Pancreas (tissue), 10 donors: ENCODE measurements around the gene ANKRD44. TPM values are rescaled to one million over a fixed set of nuclear protein-coding genes. Genes with fewer than 3 reads are reported as not detected.

Source experiments
- ATAC-seq, 4 donors: fragments of 200-7000 bp; cut with Tn5 transposase; one replicate each; pipeline versions ENCODE4 v1.8.0 to v1.9.1; 2020; ENCODE audit warnings: mild to moderate bottlenecking in 4 of 4, moderate library complexity in 4 of 4
- DNase-seq, 6 donors: peaks; one replicate each; pipeline ENCODE4 v3.0.0-alpha.2; 2020
- FAIRE-seq: peaks from 2 replicates; lab custom pipeline; 2012; peaks lifted over from hg19 to GRCh38; lab: Jason Lieb, UNC
- H3K27ac ChIP-seq, 4 donors: fragments of 200-600 bp; sonication (generic); 1 replicate in 3 of 4; 2 replicates in 1 of 4; pipeline versions ENCODE4 v1.5.0 to v1.8.0; 2020
- H3K27me3 ChIP-seq, 4 donors: fragments of 200-600 bp; one replicate each; pipeline ENCODE4 v1.8.0; 2021
- H3K36me3 ChIP-seq, 3 donors: fragments of 200-600 bp; sonication (generic) in 1 of 3; one replicate each; pipeline versions ENCODE4 v1.5.0 to v1.8.0; 2020 to 2021
- H3K4me1 ChIP-seq, 3 donors: fragments of 200-600 bp; one replicate each; pipeline ENCODE4 v1.8.0; 2021
- H3K4me3 ChIP-seq, 4 donors: fragments of 200-600 bp; sonication (generic) in 2 of 4; one replicate each; pipeline versions ENCODE4 v1.5.0 to v1.8.0; 2020 to 2021
- H3K9me3 ChIP-seq, 4 donors: fragments of 200-600 bp; one replicate each; pipeline ENCODE4 v1.8.0; 2021
- WGBS, 2 donors: extraction: QIAGEN DNeasy Blood & Tissue Kit; methylation state at CpG; one replicate each; pipeline ENCODE4 v1.1.7; 2013; 5-methylcytosine and 5-hydroxymethylcytosine counted together
- intact Hi-C, 3 donors: fragments of 100-400 bp; cut with DNase I; formaldehyde crosslinking; loops; one replicate each; pipeline versions ENCODE4 v1.11.1 to v1.14.2; 2022
- polyA plus RNA-seq, 2 donors: library from polyadenylated mRNA; stranded (reverse); fragments of 200-250 nt; gene quantifications; one replicate each; pipeline ENCODE4 v1.2.3, GENCODE V29; 2013
- total RNA-seq, 6 donors: library from RNA; stranded (reverse); fragmentation: NEBNext Ultra II Directional in 4 of 6; extraction: Animal tissue kit (Norgen Biotek cat#: 25700) in 4 of 6; gene quantifications; one replicate each; pipeline versions ENCODE4 v1.2.1 to v1.2.4, GENCODE V29; 2021 to 2023
- TF ChIP-seq, protein P1 (sequence below), 4 donors: fragments of 200-600 bp; sonication (generic) in 3 of 4; IDR thresholded peaks; one replicate each; pipeline versions ENCODE4 v1.5.0 to v1.8.0; 2021; ENCODE audit warnings: antibody characterized with exemption in 4 of 4
- donor health status: healthy with polysubstance abuse.
- donor health status: DM: no; HTN: no; CAD: no; lungs with moderate emphysema.
- donor health status: DM: no; HTN: no; CAD: no.
- donor health status: control.
- donor health status: control.
- donor health status: Bipolar disorder and iron deficiency.
- donor health status: DM: yes; HTN: yes; CAD: no.
- donor health status: DM: no; HTN: no; CAD: no.
- donor health status: DM: no; HTN: no; CAD: no.
- donor health status: DM: yes; HTN: yes; CAD: no.

ANKRD44 gene
- total and polyA plus RNA-seq, 8 donors: 1.9 to 12.5 (median 7.7) TPM

GRCh38 chr2:197274937-197275336 is 35.6 kb downstream of the ANKRD44 start:
- H3K36me3 ChIP-seq: no peaks in the 10 kb centered on the region
- 97 to 98% methylated on average over 3 of the region's 3 CpGs for WGBS, 2 donors
- ATAC-seq: no peak
- no peak for FAIRE-seq
- intact Hi-C loops: no loop called here
- no peaks in the 10 kb centered on the region for H3K9me3 ChIP-seq
- no peak overlapping the region for H3K4me3 ChIP-seq
- TF ChIP-seq, protein P1, sequence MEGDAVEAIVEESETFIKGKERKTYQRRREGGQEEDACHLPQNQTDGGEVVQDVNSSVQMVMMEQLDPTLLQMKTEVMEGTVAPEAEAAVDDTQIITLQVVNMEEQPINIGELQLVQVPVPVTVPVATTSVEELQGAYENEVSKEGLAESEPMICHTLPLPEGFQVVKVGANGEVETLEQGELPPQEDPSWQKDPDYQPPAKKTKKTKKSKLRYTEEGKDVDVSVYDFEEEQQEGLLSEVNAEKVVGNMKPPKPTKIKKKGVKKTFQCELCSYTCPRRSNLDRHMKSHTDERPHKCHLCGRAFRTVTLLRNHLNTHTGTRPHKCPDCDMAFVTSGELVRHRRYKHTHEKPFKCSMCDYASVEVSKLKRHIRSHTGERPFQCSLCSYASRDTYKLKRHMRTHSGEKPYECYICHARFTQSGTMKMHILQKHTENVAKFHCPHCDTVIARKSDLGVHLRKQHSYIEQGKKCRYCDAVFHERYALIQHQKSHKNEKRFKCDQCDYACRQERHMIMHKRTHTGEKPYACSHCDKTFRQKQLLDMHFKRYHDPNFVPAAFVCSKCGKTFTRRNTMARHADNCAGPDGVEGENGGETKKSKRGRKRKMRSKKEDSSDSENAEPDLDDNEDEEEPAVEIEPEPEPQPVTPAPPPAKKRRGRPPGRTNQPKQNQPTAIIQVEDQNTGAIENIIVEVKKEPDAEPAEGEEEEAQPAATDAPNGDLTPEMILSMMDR (IDR thresholded peaks at IDR 0.05): no peak
- no peak for DNase-seq
- peaks cover 3 to 5% (median 4%) of the 10 kb centered on the region in 3 donors for H3K4me1 ChIP-seq
- H3K27ac ChIP-seq: no peak overlapping the region
- H3K27me3 ChIP-seq: no peaks in the 10 kb centered on the region

- DNase-seq (no peak), ATAC-seq (no peak), FAIRE-seq (no peak)
- no peak overlapping the region for H3K4me3 ChIP-seq
- H3K27ac ChIP-seq: no peak overlapping the region
- peaks cover 3 to 5% (median 4%) of the 10 kb centered on the region in 3 donors for H3K4me1 ChIP-seq
- no peaks in the 10 kb centered on the region for H3K9me3 ChIP-seq
- no peaks in the 10 kb centered on the region for H3K27me3 ChIP-seq
- TF ChIP-seq, protein P1 (IDR thresholded peaks at IDR 0.05): no peak
- H3K36me3 ChIP-seq: no peaks in the 10 kb centered on the region
- intact Hi-C loops: no loop called here
- WGBS, 2 donors: 58 to 60% methylated on average over 6 of the region's 6 CpGs
Measured at GRCh38 chr2:197274349-197274748, 36.2 kb downstream of the ANKRD44 start.

DNA sequence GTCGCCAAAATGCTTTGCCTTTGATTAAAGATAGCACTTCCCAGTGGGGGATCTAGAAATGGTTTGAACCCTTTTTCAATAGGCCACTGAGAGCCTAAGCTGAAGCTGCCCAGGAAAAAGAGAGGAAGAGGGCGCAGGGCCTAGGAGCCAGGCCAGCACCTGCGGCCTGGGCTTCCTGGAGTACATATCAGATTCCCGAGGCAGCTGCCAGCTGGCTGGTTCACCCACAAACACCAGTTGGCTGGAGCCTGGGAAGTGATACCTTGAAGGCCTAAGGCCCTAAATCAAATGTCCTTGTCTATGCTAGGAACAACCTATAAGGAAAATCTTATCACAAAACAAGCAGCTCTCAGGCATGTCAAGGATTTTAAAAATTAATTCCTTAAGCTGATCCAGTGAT is 37.1 kb downstream of the ANKRD44 start:
- H3K27ac ChIP-seq: peak overlapping the region in 2 of 4 donors; percentile 20 to 43
- H3K9me3 ChIP-seq: no peaks in the 10 kb centered on the region
- no peaks in the 10 kb centered on the region for H3K27me3 ChIP-seq
- 16 to 23% methylated on average over 4 of the region's 4 CpGs for WGBS, 2 donors
- FAIRE-seq (no peak), ATAC-seq (peak; percentile 96 to 100 (median 100)), DNase-seq (peak; percentile 73 to 88 (median 80))
- TF ChIP-seq, protein P1 (IDR thresholded peaks at IDR 0.05): no peak
- no peak overlapping the region for H3K4me3 ChIP-seq
- H3K4me1 ChIP-seq: peaks cover 3 to 5% (median 4%) of the 10 kb centered on the region in 3 donors
- intact Hi-C loops: no loop called here
- H3K36me3 ChIP-seq: no peaks in the 10 kb centered on the region

DNA sequence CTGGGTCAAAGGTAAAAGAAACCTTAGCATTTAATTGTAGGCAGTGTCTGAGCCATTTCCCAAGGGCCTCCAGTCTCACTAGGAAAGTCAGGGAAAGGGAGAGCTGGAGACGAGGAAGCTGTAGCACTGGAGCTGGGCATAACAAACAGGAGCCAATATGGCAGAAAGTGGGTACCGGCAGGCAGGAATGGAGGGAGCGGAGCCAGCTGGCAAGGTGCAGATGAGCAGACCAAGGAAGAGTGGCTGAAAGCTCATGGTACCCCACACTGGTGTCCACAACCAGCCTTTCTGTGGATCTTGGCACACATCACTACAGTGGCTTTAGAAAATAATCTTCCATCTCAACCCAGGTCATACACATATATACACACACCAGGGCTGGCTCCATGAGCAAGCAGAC is 40.0 kb downstream of the ANKRD44 start:
- no peak overlapping the region for H3K4me3 ChIP-seq

GRCh38 chr2:197269815-197270214 is 40.8 kb downstream of the ANKRD44 start:
- H3K27ac ChIP-seq: no peak overlapping the region
- no peaks in the 10 kb centered on the region for H3K9me3 ChIP-seq
- DNase-seq: no peak
- ATAC-seq: no peak
- no peak overlapping the region for H3K4me3 ChIP-seq
- peaks cover 3 to 5% (median 4%) of the 10 kb centered on the region in 3 donors for H3K4me1 ChIP-seq
- FAIRE-seq: no peak
- TF ChIP-seq, protein P1 (IDR thresholded peaks at IDR 0.05): no peak
- intact Hi-C loops: no loop called here
- H3K27me3 ChIP-seq: no peaks in the 10 kb centered on the region
- no peaks in the 10 kb centered on the region for H3K36me3 ChIP-seq

More for the DNA sequence above, 40.0 kb downstream of the ANKRD44 start:
- ATAC-seq (no peak), FAIRE-seq (no peak), DNase-seq (no peak)
- Histone ChIP-seq H3K27me3 (no peaks in the 10 kb centered on the region), H3K9me3 (no peaks in the 10 kb centered on the region), H3K36me3 (no peaks in the 10 kb centered on the region), H3K4me1 (peaks cover 3 to 5% (median 4%) of the 10 kb centered on the region in 3 donors), H3K27ac (no peak overlapping the region)
- TF ChIP-seq, protein P1 (IDR thresholded peaks at IDR 0.05): no peak
- WGBS, 2 donors: 93 to 95% methylated on average over 3 of the region's 3 CpGs
- intact Hi-C loops: no loop called here
